ENCODE data around the gene ADAMTSL5.

ADAMTSL5 gene

DNA sequence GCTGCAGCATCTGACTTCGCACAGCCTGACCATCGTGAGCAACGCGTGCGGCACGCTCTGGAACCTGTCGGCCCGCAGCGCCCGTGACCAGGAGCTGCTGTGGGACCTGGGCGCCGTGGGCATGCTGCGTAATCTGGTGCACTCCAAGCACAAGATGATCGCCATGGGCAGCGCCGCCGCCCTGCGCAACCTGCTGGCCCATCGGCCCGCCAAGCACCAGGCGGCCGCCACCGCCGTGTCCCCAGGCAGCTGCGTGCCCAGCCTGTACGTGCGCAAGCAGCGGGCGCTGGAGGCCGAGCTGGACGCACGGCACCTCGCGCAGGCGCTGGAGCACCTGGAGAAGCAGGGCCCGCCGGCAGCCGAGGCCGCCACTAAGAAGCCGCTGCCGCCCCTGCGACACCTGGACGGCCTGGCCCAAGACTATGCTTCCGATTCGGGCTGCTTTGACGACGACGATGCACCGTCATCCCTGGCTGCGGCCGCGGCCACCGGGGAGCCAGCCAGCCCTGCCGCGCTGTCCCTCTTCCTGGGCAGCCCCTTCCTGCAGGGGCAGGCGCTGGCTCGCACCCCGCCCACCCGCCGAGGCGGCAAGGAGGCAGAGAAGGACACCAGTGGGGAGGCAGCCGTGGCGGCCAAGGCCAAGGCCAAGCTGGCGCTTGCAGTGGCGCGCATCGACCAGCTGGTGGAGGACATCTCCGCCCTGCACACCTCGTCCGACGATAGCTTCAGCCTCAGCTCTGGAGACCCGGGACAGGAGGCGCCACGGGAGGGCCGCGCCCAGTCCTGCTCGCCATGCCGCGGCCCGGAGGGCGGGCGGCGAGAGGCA is 47.4 kb downstream of the ADAMTSL5 start:
- DNase-seq = no peak

DNA sequence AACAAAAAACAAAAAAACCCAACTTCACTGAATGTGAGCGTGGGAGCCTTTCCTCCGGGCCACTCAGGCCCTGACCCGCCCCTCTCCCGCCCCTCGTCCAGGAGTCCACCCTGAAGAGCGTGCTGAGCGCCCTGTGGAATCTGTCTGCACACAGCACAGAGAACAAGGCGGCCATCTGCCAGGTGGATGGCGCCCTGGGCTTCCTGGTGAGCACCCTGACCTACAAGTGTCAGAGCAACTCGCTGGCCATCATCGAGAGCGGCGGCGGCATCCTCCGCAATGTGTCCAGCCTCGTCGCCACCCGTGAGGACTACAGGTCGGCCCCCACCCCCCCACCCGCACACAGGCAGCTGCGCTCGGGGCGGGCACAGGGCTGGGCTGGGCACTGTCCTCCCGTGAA is 51.0 kb downstream of the ADAMTSL5 start:
- no peak for DNase-seq

DNA sequence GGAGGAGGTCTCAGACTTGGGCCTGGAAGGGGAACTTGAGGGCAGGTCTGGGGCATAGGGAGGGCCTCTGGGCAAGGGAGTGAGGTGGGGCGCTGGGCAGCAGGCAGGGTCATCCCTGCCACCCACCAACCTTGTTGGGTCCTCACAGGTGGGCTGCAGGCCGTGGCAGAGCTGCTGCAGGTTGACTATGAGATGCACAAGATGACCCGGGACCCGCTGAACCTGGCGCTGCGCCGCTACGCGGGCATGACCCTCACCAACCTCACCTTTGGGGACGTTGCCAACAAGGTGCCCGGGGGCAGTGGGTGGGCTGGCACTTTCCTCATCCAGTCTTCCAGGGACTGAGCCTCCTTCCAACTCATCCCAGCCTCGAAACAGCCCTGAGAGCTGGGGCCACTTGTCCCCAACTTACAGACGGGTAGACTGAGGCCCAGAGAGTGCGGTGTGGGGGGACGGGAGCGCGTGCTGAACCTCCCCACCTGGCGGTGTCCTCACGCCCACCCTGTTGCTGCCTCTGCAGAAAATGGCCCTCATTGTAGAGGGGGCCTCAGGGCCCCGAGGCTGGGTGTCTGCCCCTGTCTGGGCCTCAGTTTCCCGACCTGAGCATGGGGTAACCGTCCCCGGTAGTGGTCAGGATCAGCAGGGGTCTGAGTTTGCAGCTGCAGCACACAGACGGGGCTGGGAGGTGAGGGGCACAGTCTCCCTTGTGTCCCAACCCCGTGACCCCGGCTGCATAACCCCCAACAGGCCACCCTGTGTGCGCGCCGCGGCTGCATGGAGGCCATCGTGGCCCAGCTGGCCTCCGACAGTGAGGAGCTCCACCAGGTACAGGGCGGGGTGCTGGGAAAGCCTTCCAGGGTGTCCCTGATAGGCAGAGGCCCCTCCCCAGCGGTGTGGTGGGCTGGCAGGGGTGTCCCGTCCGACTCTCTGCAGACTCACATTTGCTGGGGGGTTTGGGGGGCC is 52.5 kb downstream of the ADAMTSL5 start:
- no peak for DNase-seq

DNA sequence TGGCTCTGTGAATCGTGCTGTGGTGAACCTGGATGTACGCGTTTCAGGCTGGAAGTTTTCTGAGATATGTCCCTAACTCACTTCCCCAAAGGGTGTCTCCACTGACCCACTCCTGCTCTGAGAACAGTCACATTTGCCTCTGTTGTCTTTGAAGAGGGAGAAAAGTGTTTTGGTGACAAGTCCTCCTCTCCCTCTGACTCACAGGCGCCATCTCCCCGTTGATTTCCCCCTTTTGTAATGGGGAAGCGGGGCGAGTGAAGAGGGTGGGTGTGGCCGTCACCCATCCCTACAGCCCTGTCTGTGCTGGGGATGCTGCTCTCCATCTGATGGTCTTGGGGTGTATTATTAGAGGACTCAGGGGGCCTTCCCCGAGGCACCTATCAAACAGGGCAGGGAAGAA is 53.3 kb downstream of the ADAMTSL5 start:
- DNase-seq = no peak

DNA sequence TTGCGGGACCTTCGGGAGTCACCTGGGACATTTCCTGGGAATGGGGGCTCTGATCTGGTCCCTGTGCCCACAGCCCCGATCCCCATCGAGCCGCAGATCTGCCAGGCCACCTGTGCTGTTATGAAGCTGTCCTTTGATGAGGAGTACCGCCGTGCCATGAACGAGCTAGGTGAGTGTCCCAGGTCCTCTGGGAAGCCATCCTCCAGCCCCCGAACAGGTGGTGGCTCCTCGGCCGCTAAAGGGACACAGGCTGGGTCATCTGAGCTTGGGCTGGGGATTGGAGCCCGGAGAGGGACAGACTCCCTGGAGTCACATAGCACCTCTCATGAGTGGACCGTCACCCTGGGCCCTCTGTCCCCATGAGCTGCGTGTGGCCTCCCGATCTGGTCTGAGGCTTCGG is 54.9 kb downstream of the ADAMTSL5 start:
- no peak for DNase-seq

DNA sequence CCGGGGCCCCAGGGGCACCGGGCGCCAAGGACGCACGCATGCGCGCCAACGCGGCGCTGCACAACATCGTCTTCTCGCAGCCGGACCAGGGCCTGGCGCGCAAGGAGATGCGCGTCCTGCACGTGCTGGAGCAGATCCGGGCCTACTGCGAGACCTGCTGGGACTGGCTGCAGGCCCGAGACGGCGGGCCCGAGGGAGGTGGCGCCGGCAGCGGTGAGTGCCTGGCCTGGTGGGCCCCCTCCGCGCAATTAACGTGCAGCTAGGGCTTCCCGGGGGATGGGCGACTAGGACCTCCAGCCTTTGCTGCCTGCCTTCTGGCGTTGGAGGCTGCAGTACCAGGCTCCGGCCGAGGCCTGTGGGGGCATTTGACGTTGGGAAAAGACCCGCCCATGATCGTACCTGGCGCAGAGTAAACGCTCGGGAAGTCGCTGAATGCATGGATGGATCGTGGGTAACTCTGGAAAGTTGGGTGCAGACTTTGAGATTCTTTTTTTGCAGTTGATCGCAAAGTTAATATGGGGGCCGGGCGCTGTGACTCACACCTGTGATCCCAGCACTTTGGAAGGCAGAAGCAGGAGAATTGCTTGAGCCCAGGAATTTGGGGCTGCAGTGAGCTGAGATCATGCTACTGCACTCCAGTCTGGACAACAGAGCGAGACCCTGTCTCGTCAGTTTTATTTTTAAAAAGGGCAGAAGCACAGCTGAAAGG is 55.6 kb downstream of the ADAMTSL5 start:
- no peak for DNase-seq

DNA sequence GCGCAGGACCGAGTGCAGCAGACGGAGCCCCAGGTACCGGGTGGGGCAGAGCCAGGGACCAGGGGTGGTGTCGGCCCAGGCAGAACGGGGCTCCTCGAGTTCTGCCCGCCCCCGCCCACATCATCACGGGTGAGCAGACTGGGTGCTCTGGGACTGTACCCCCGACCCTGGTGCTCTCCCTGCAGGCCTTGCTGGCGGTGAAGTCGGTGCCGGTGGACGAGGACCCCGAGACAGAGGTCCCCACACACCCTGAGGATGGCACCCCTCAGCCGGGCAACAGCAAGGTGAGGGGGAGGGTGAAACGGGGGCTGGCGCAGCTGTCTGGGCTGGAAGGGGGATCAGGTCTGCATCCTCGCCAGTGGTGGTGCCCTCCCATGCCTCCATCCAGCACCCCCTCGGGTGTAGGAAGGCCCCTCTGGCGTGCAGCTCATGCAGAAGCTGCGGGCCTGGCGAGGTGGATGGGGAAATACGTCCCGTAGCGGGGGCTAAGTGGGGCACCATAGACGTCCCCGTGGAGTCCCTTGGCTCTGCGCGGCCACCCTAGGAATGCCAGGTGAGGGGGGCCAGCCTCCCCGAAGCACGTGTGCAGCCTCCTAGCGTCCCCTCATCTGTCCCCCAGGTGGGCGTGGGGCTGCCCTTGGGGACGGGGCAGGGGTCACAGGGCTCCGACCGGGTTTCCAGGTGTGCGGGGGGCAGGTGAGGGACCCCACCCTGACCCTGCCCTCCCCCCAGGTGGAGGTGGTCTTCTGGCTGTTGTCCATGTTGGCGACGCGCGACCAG is 56.5 kb downstream of the ADAMTSL5 start:
- no peak for DNase-seq

DNA sequence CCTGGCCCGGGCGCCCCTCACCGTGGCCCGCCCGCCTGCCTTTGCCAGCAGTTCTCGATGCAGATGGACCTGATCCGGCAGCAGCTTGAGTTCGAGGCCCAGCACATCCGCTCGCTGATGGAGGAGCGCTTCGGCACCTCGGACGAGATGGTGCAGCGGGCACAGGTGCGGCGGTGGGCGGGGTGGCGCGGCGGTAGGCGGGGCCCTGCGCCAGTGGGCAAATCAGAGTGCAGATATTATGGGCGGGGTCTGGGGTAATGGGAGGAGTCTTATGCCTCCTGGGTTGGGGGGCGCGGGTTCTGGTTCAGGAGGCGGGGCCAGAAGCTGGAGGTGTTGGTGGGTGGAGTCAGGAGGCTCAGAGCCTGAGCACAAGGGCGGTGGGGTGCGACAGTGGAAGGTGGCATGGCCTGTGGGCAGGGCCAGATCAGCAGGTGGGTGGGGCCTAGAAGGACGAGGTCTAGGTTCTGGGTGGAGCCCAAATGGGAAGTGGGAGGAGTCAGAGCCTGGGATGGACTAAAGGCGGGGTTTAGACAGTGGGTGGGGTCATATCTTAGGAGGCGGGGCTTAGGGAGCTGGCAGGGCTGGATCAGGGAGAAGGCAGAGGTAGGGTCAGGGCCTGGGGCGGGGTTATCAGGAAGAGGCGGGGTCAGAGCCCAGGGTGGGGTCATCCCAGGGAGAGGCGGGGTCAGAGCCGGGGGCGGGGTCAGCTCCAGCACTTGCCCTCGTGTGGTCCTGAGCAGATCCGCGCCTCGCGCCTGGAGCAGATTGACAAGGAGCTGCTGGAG is 57.3 kb downstream of the ADAMTSL5 start:
- no peak for DNase-seq

Data from right hindlimb (tissue), 1 donor.